HepG2 (cell line): ENCODE data around the gene MDP1. TPM values are rescaled to one million over a fixed set of nuclear protein-coding genes. Genes with fewer than 3 reads are reported as not detected.

Experiments used
- HNF1B ChIP-seq: sonication (generic); formaldehyde crosslinking; IDR thresholded peaks from 2 replicates; pipeline ENCODE4 v1.5.1; 2020; ENCODE audit warnings: mild to moderate bottlenecking, moderate library complexity, missing genetic modification reagents
- MEF2D ChIP-seq: sonication (generic); formaldehyde crosslinking; IDR thresholded peaks from 2 replicates; pipeline ENCODE4 v1.5.1; 2020; ENCODE audit warnings: mild to moderate bottlenecking, missing genetic modification reagents
- NR2F1 ChIP-seq, 2 experiments: fragments of 450-650 bp in 1 of 2; formaldehyde crosslinking in 1 of 2; IDR thresholded peaks; 2 replicates each; pipeline versions ENCODE4 v1.5.0 to v1.6.1; 2016 to 2020; ENCODE audit warnings: mild to moderate bottlenecking in 1 of 2, missing compliant biosample characterization in 1 of 2, missing genetic modification reagents in 1 of 2, moderate library complexity in 1 of 2
- ONECUT2 ChIP-seq: sonication (generic); formaldehyde crosslinking; IDR thresholded peaks from 2 replicates; pipeline ENCODE4 v1.4.0; 2020; ENCODE audit warnings: missing genetic modification reagents
- SAFB2 ChIP-seq: sonication (generic); formaldehyde crosslinking; IDR thresholded peaks from 2 replicates; pipeline ENCODE4 v1.5.1; 2020; ENCODE audit warnings: missing genetic modification reagents, low read depth, mild to moderate bottlenecking, borderline replicate concordance
- SSRP1 ChIP-seq: IDR thresholded peaks from 2 replicates; pipeline ENCODE4 v1.6.1; 2016; ENCODE audit warnings: control low read depth
- THAP7 ChIP-seq: sonication (generic); formaldehyde crosslinking; IDR thresholded peaks from 2 replicates; pipeline ENCODE4 v1.8.1; 2023; ENCODE audit warnings: mild to moderate bottlenecking, missing genetic modification reagents
- TRAFD1 ChIP-seq: sonication (generic); formaldehyde crosslinking; IDR thresholded peaks from 2 replicates; pipeline ENCODE4 v1.5.1; 2020; ENCODE audit warnings: missing genetic modification reagents, mild to moderate bottlenecking, borderline replicate concordance
- ZFX ChIP-seq: sonication (generic); formaldehyde crosslinking; IDR thresholded peaks from 2 replicates; pipeline ENCODE4 v1.4.0; 2020; ENCODE audit warnings: mild to moderate bottlenecking, low read depth, missing genetic modification reagents, moderate library complexity
- ZNF280D ChIP-seq: sonication (generic); formaldehyde crosslinking; IDR thresholded peaks from 2 replicates; pipeline ENCODE4 v1.5.1; 2020; ENCODE audit warnings: mild to moderate bottlenecking, missing genetic modification reagents
- ZNF343 ChIP-seq: sonication (generic); formaldehyde crosslinking; IDR thresholded peaks from 2 replicates; pipeline ENCODE4 v1.4.0; 2020; ENCODE audit warnings: mild to moderate bottlenecking, missing genetic modification reagents
- ZNF616 ChIP-seq: sonication (generic); formaldehyde crosslinking; IDR thresholded peaks from 2 replicates; pipeline ENCODE4 v1.5.0; 2020; ENCODE audit warnings: low read depth, mild to moderate bottlenecking, missing genetic modification reagents
- ZNF709 ChIP-seq: sonication (generic); formaldehyde crosslinking; IDR thresholded peaks from 2 replicates; pipeline ENCODE4 v1.5.0; 2020; ENCODE audit warnings: mild to moderate bottlenecking, missing genetic modification reagents
- ZNF83 ChIP-seq: sonication (generic); formaldehyde crosslinking; IDR thresholded peaks from 2 replicates; pipeline ENCODE4 v1.4.0; 2020; ENCODE audit warnings: missing genetic modification reagents, mild to moderate bottlenecking, borderline replicate concordance
- ZNF841 ChIP-seq: sonication (generic); formaldehyde crosslinking; IDR thresholded peaks from 2 replicates; pipeline ENCODE4 v1.8.1; 2023; ENCODE audit warnings: missing genetic modification reagents, borderline replicate concordance
- ZSCAN30 ChIP-seq: sonication (generic); formaldehyde crosslinking; IDR thresholded peaks from 2 replicates; pipeline ENCODE4 v1.5.0; 2020; ENCODE audit warnings: mild to moderate bottlenecking, missing genetic modification reagents
- ZSCAN31 ChIP-seq: sonication (generic); formaldehyde crosslinking; IDR thresholded peaks from 2 replicates; pipeline ENCODE4 v1.5.0; 2020; ENCODE audit warnings: low read depth, mild to moderate bottlenecking, missing genetic modification reagents
- ZXDC ChIP-seq: sonication (generic); formaldehyde crosslinking; IDR thresholded peaks from 2 replicates; pipeline ENCODE4 v1.5.0; 2020; ENCODE audit warnings: mild to moderate bottlenecking, missing genetic modification reagents
- polyA plus RNA-seq, 8 experiments: library from polyadenylated mRNA; depleted of rRNA in 3 of 8; stranded (reverse) in 7 of 8; unstranded in 1 of 8; fragments of >200 nt; fragmentation: Illumina TruSeq in 4 of 8; extraction: Trizol in 4 of 8; gene quantifications; 2 replicates each; pipeline versions ENCODE4 v1.2.1 to v1.2.3, GENCODE V29; 2011 to 2016; ENCODE audit warnings: low read depth in 4 of 8, missing spikeins in 1 of 8, mixed read lengths in 1 of 8; ENCODE audit not compliant: insufficient read depth in 1 of 8
- total RNA-seq, 5 experiments: library from RNA; depleted of rRNA; stranded (reverse); fragments of >200 nt; fragmentation: Illumina TruSeq; extraction: Trizol; gene quantifications; 2 replicates each; pipeline ENCODE4 v1.2.3, GENCODE V29; 2016; ENCODE audit warnings: low read depth in 1 of 5

The MDP1 gene
- total and polyA plus RNA-seq, 2 of the 13 experiments (the other 11 are each of a cell fraction or from before 2014, with no cell fraction given): 44.1 to 48.7 TPM

GRCh38 chr14:24232645-24233537, 17.0 kb upstream of the MDP1 start, which contains the start of gene GMPR2 (continued):
- TF ChIP-seq HNF1B (peak; percentile 26), ZSCAN31 (CRISPR knock-in tag) (no peak), THAP7 (peak; percentile 76), ZNF841 (CRISPR knock-in tag) (no peak), ONECUT2 (no peak), ZNF709 (peak; percentile 69), SSRP1 (CRISPR knock-in tag) (no peak; the same call in 1 of the 2 replicates), MEF2D (CRISPR knock-in tag) (no peak; the same call in none of the 2 replicates), ZSCAN30 (CRISPR knock-in tag) (no peak), ZNF280D (CRISPR knock-in tag) (no peak), SAFB2 (CRISPR knock-in tag) (no peak; the same call in 1 of the 2 replicates), NR2F1 (CRISPR knock-in tag; IDR thresholded peaks at IDR 0.05) (no peak; a peak in 1 of 4 replicates), ZNF83 (no peak), ZXDC (no peak), ZNF343 (CRISPR knock-in tag) (peak; percentile 95), ZNF616 (CRISPR knock-in tag) (peak; percentile 91), ZFX (CRISPR knock-in tag) (peak; percentile 96), TRAFD1 (CRISPR knock-in tag) (no peak; the same call in 1 of the 2 replicates)
